OCI-LY1 (cell line): ENCODE data around the gene SEPSECS.

Source experiments
- H2AFZ ChIP-seq: fragments of 200-600 bp; sonication (generic), shearing (Covaris generic); 2 replicates; pipeline ENCODE4 v1.6.0; 2014; ENCODE audit warnings: antibody characterized with exemption, mild to moderate bottlenecking, low read length
- H3F3A ChIP-seq: fragments of 200-600 bp; sonication (generic), shearing (Covaris generic); 2 replicates; pipeline ENCODE4 v1.6.0; 2014; ENCODE audit warnings: mild to moderate bottlenecking, antibody characterized with exemption, low read length, moderate library complexity; ENCODE audit not compliant: insufficient read depth
- H3K27ac ChIP-seq: fragments of 200-600 bp; sonication (generic); 2 replicates; pipeline ENCODE4 v1.5.1; 2014; ENCODE audit warnings: low read length, mixed run types, mild to moderate bottlenecking, low read depth; ENCODE audit not compliant: poor library complexity, severe bottlenecking
- H3K27me3 ChIP-seq: fragments of 200-600 bp; sonication (generic); 2 replicates; pipeline ENCODE4 v1.6.0; 2014; ENCODE audit warnings: antibody characterized with exemption, mild to moderate bottlenecking, low read length, moderate library complexity; ENCODE audit not compliant: insufficient read depth
- H3K36me3 ChIP-seq: fragments of 200-600 bp; sonication (generic); 2 replicates; pipeline ENCODE4 v1.6.1; 2014; ENCODE audit warnings: mild to moderate bottlenecking, antibody characterized with exemption, low read length, moderate library complexity, mixed read lengths; ENCODE audit not compliant: insufficient read depth
- H3K4me1 ChIP-seq: fragments of 200-600 bp; sonication (generic); 2 replicates; pipeline ENCODE4 v1.5.1; 2014; ENCODE audit warnings: mild to moderate bottlenecking, low read length, moderate library complexity; ENCODE audit not compliant: insufficient read depth, severe bottlenecking
- H3K4me2 ChIP-seq: fragments of 200-600 bp; sonication (generic), shearing (Covaris generic); 2 replicates; pipeline ENCODE4 v1.6.1; 2014; ENCODE audit warnings: low read length
- H3K4me3 ChIP-seq: fragments of 200-600 bp; sonication (generic); 2 replicates; pipeline ENCODE4 v1.5.1; 2014; ENCODE audit warnings: low read length, low read depth, mild to moderate bottlenecking, mixed read lengths; ENCODE audit not compliant: poor library complexity, severe bottlenecking
- H3K79me2 ChIP-seq: fragments of 200-600 bp; shearing (Covaris generic); 2 replicates; pipeline ENCODE4 v1.6.1; 2016; ENCODE audit warnings: mixed run types, low read length, mixed read lengths; ENCODE audit not compliant: insufficient read depth
- H3K9ac ChIP-seq: fragments of 200-600 bp; sonication (generic), shearing (Covaris generic); 2 replicates; pipeline ENCODE4 v1.6.1; 2014; ENCODE audit warnings: mild to moderate bottlenecking, low read length, mixed read lengths
- H3K9me2 ChIP-seq: fragments of 200-600 bp; sonication (generic), shearing (Covaris generic); 2 replicates; pipeline ENCODE4 v1.6.1; 2014; ENCODE audit warnings: low read depth, mild to moderate bottlenecking, low read length, mixed read lengths
- H3K9me3 ChIP-seq: fragments of 200-600 bp; shearing (Covaris generic); 2 replicates; pipeline ENCODE4 v1.6.1; 2014; ENCODE audit warnings: low read length, mixed read lengths
- H4K20me1 ChIP-seq: fragments of 200-600 bp; sonication (generic), shearing (Covaris generic); 2 replicates; pipeline ENCODE4 v1.6.0; 2016; ENCODE audit warnings: mild to moderate bottlenecking, low read length; ENCODE audit not compliant: insufficient read depth
- EZH2 ChIP-seq: fragments of 200-600 bp; sonication (generic), shearing (Covaris generic); IDR thresholded peaks from 2 replicates; pipeline ENCODE4 v1.8.0; 2017; ENCODE audit warnings: borderline replicate concordance, mixed run types, mild to moderate bottlenecking, antibody characterized with exemption, low read length, moderate library complexity, mixed read lengths
- TF ChIP-seq, protein P1 (sequence below): fragments of 200-600 bp; sonication (generic), shearing (Covaris generic); IDR thresholded peaks from 2 replicates; pipeline ENCODE4 v1.5.1; 2017; ENCODE audit warnings: mild to moderate bottlenecking, antibody characterized with exemption, low read length, moderate library complexity, mixed read lengths

SEPSECS gene

DNA sequence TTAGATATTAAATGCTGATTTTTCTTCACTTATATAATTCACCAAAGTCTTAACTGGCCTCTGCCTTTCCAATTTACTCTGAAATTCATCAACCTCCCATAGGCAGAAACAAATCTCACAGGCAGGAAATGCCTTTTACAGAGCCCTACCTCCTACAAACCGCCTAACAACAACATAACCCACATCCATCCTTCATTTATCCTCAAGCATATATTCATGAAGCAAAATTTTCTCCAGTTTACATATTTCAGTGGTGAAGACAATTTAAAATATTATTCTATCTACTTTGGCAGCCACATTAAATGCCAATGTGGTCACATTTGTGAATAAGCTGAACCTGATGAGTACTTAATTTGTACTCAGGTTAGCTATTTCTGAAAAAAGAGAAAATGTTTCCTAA lies 30.3 kb downstream of the SEPSECS start:
- Histone ChIP-seq H3K4me1 (no peaks in the 10 kb centered on the region), H3K79me2 (no peaks in the 10 kb centered on the region), H3K4me3 (no peak overlapping the region), H3K27me3 (no peaks in the 10 kb centered on the region), H3K4me2 (no peak overlapping the region), H3F3A (no peaks in the 10 kb centered on the region), H3K36me3 (no peaks in the 10 kb centered on the region), H3K9me3 (no peaks in the 10 kb centered on the region), H4K20me1 (no peaks in the 10 kb centered on the region), H2AFZ (no peak overlapping the region), H3K27ac (no peak overlapping the region), H3K9me2 (no peaks in the 10 kb centered on the region), H3K9ac (no peak overlapping the region)
- no peak for TF ChIP-seq EZH2
- TF ChIP-seq, protein P1, sequence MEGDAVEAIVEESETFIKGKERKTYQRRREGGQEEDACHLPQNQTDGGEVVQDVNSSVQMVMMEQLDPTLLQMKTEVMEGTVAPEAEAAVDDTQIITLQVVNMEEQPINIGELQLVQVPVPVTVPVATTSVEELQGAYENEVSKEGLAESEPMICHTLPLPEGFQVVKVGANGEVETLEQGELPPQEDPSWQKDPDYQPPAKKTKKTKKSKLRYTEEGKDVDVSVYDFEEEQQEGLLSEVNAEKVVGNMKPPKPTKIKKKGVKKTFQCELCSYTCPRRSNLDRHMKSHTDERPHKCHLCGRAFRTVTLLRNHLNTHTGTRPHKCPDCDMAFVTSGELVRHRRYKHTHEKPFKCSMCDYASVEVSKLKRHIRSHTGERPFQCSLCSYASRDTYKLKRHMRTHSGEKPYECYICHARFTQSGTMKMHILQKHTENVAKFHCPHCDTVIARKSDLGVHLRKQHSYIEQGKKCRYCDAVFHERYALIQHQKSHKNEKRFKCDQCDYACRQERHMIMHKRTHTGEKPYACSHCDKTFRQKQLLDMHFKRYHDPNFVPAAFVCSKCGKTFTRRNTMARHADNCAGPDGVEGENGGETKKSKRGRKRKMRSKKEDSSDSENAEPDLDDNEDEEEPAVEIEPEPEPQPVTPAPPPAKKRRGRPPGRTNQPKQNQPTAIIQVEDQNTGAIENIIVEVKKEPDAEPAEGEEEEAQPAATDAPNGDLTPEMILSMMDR = no peak

DNA sequence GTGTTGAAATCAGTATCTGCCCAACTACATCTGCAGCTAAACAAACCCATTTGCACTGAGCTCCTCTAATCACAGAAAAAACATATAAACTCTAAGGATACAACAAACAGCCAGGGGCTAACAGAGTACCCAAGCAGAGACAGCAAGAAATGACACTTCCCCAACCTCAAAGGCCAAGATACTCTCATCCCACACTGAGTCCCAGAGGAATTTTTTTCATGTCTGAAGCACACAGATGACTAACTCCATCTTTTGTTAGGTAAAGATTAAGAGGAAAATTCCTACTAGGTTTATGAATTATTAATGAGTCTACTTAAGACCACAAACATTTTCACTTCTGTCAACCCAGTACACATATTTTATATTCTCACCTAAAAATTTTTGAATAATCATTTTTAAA lies 31.6 kb downstream of the SEPSECS start:
- Histone ChIP-seq H2AFZ (no peak overlapping the region), H3K36me3 (no peaks in the 10 kb centered on the region), H3K4me2 (no peak overlapping the region), H3F3A (no peaks in the 10 kb centered on the region), H3K4me3 (no peak overlapping the region), H4K20me1 (no peaks in the 10 kb centered on the region), H3K27ac (no peak overlapping the region), H3K79me2 (no peaks in the 10 kb centered on the region), H3K9me3 (no peaks in the 10 kb centered on the region), H3K9me2 (no peaks in the 10 kb centered on the region), H3K9ac (no peak overlapping the region), H3K4me1 (no peaks in the 10 kb centered on the region), H3K27me3 (no peaks in the 10 kb centered on the region)
- TF ChIP-seq, protein P1 = no peak
- no peak for TF ChIP-seq EZH2

DNA sequence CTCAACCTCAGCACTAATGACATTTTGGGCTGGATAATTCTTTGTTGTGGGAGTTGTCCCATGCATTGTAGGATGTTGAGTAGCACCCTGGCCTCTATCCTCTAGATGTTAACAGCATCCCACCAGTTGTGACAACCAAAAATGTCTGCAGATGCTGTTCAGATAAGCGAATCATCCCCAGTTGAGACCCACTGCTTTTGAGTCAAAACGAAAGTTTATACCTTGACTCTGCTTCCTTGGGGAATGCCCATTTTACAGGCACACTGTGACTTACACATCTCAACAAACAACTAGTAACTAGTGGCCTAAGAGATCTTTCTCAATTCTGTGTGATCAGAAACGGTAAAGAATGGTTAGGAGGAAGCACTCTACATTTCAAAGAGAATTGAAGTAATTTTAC lies 37.0 kb downstream of the SEPSECS start:
- H3K36me3 ChIP-seq = no peaks in the 10 kb centered on the region
- no peak overlapping the region for H3K27ac ChIP-seq
- H3K9me2 ChIP-seq = no peaks in the 10 kb centered on the region
- no peak overlapping the region for H2AFZ ChIP-seq
- no peaks in the 10 kb centered on the region for H4K20me1 ChIP-seq
- H3K27me3 ChIP-seq = no peaks in the 10 kb centered on the region
- H3K4me1 ChIP-seq = no peaks in the 10 kb centered on the region
- H3K9me3 ChIP-seq = no peaks in the 10 kb centered on the region
- H3K4me3 ChIP-seq = no peak overlapping the region
- TF ChIP-seq, protein P1 = no peak
- TF ChIP-seq EZH2 = no peak
- H3K4me2 ChIP-seq = no peak overlapping the region
- H3F3A ChIP-seq = no peaks in the 10 kb centered on the region
- no peaks in the 10 kb centered on the region for H3K79me2 ChIP-seq
- no peak overlapping the region for H3K9ac ChIP-seq
